Progenitor cell of endocrine pancreas (in vitro differentiated cells): Measurements from ENCODE around the gene TOR2A. TPM values are rescaled to one million over a fixed set of nuclear protein-coding genes. Genes with fewer than 3 reads are reported as not detected.
A peak's percentile ranks its signal among the peaks of the same experiment; 100 is the strongest.

Source experiments
- DNase-seq: peaks from one replicate; pipeline ENCODE4 v3.0.0; 2021; ENCODE audit warnings: low spot score; ENCODE audit not compliant: unreplicated experiment
- H3K27ac Mint-ChIP-seq: 2 replicates; pipeline ENCODE4 v1.8.0; 2021; ENCODE audit warnings: mild to moderate bottlenecking, moderate library complexity, mixed read lengths
- H3K27me3 Mint-ChIP-seq: 2 replicates; pipeline ENCODE4 v1.8.0; 2021; ENCODE audit warnings: mixed read lengths
- H3K36me3 Mint-ChIP-seq: 2 replicates; pipeline ENCODE4 v1.8.0; 2022; ENCODE audit warnings: mixed read lengths; ENCODE audit not compliant: insufficient read depth
- H3K4me1 Mint-ChIP-seq: 2 replicates; pipeline ENCODE4 v1.8.0; 2021; ENCODE audit warnings: low read depth, mixed read lengths
- H3K4me3 Mint-ChIP-seq: 2 replicates; pipeline ENCODE4 v1.8.0; 2021; ENCODE audit warnings: low read depth, mild to moderate bottlenecking, moderate library complexity, mixed read lengths
- H3K9me3 Mint-ChIP-seq: 2 replicates; pipeline ENCODE4 v1.8.0; 2021; ENCODE audit warnings: low read depth, mixed read lengths
- CTCF ChIP-seq: fragments of 200-600 bp; sonication (generic); IDR thresholded peaks from one replicate; pipeline ENCODE4 v1.5.0; 2021; ENCODE audit warnings: antibody characterized with exemption, mild to moderate bottlenecking; ENCODE audit not compliant: unreplicated experiment
- total RNA-seq: library from RNA; stranded (reverse); gene quantifications from 2 replicates; pipeline ENCODE4 v1.2.1, GENCODE V29; 2021

Gene TOR2A
- total RNA-seq, 1 donor from 2014 or later: 24.2 TPM

GRCh38 chr9:127707766-127708165, 27.3 kb downstream of the TOR2A start:
- H3K4me3 Mint-ChIP-seq: no peak overlapping the region
- no peaks in the 10 kb centered on the region for H3K36me3 Mint-ChIP-seq
- no peak for DNase-seq
- no peak overlapping the region for H3K27ac Mint-ChIP-seq
- H3K27me3 Mint-ChIP-seq: peaks cover 3% of the 10 kb centered on the region
- H3K9me3 Mint-ChIP-seq: no peaks in the 10 kb centered on the region
- H3K4me1 Mint-ChIP-seq: peaks cover 1% of the 10 kb centered on the region
- TF ChIP-seq CTCF: no peak

GRCh38 chr9:127706836-127707241, 28.3 kb downstream of the TOR2A start, which contains the start of gene CFAP157:
Gene CFAP157 (plus strand): TSS chr9:127706988. CDS start chr9:127707032, 44 bp downstream.
- TF ChIP-seq CTCF: no peak
- H3K4me1 Mint-ChIP-seq: peaks cover 1% of the 10 kb centered on the region
- no peaks in the 10 kb centered on the region for H3K9me3 Mint-ChIP-seq
- H3K27ac Mint-ChIP-seq: no peak within 1 kb of the TSS
- H3K4me3 Mint-ChIP-seq: no peak within 1 kb of the TSS
- H3K36me3 Mint-ChIP-seq: no peaks in the 10 kb centered on the region
- DNase-seq: no peak
- H3K27me3 Mint-ChIP-seq: peaks cover 3% of the 10 kb centered on the region

GRCh38 chr9:127705577-127706379, 29.3 kb downstream of the TOR2A start:
- no peak for TF ChIP-seq CTCF
- peaks cover 3% of the 10 kb centered on the region for H3K27me3 Mint-ChIP-seq
- no peak overlapping the region for H3K27ac Mint-ChIP-seq
- no peak for DNase-seq
- peaks cover 4% of the 10 kb centered on the region for H3K4me1 Mint-ChIP-seq
- no peaks in the 10 kb centered on the region for H3K36me3 Mint-ChIP-seq
- H3K4me3 Mint-ChIP-seq: no peak overlapping the region
- H3K9me3 Mint-ChIP-seq: no peaks in the 10 kb centered on the region

GRCh38 chr9:127703289-127703946, 31.7 kb downstream of the TOR2A start:
- no peak overlapping the region for H3K4me3 Mint-ChIP-seq
- H3K27ac Mint-ChIP-seq: no peak overlapping the region
- H3K36me3 Mint-ChIP-seq: no peaks in the 10 kb centered on the region
- H3K9me3 Mint-ChIP-seq: no peaks in the 10 kb centered on the region
- H3K4me1 Mint-ChIP-seq: peaks cover 9% of the 10 kb centered on the region
- DNase-seq: no peak
- no peak for TF ChIP-seq CTCF
- peaks cover 3% of the 10 kb centered on the region for H3K27me3 Mint-ChIP-seq

- no peak for TF ChIP-seq CTCF
- H3K4me1 Mint-ChIP-seq: peaks cover 8% of the 10 kb centered on the region
- peaks cover 3% of the 10 kb centered on the region for H3K27me3 Mint-ChIP-seq
- no peaks in the 10 kb centered on the region for H3K9me3 Mint-ChIP-seq
- no peak overlapping the region for H3K4me3 Mint-ChIP-seq
- DNase-seq: no peak
- H3K36me3 Mint-ChIP-seq: no peaks in the 10 kb centered on the region
- H3K27ac Mint-ChIP-seq: peak overlapping the region; percentile 91
Measured at GRCh38 chr9:127700594-127701255, 34.4 kb downstream of the TOR2A start.
